Measurements from ENCODE around the gene FBP1. TPM values are rescaled to one million over a fixed set of nuclear protein-coding genes. Genes with fewer than 3 reads are reported as not detected.

FBP1 gene
- total and polyA plus RNA-seq, 2 donors (not counting 1 experiment from before 2014, with no cell fraction given): not detected

DNA sequence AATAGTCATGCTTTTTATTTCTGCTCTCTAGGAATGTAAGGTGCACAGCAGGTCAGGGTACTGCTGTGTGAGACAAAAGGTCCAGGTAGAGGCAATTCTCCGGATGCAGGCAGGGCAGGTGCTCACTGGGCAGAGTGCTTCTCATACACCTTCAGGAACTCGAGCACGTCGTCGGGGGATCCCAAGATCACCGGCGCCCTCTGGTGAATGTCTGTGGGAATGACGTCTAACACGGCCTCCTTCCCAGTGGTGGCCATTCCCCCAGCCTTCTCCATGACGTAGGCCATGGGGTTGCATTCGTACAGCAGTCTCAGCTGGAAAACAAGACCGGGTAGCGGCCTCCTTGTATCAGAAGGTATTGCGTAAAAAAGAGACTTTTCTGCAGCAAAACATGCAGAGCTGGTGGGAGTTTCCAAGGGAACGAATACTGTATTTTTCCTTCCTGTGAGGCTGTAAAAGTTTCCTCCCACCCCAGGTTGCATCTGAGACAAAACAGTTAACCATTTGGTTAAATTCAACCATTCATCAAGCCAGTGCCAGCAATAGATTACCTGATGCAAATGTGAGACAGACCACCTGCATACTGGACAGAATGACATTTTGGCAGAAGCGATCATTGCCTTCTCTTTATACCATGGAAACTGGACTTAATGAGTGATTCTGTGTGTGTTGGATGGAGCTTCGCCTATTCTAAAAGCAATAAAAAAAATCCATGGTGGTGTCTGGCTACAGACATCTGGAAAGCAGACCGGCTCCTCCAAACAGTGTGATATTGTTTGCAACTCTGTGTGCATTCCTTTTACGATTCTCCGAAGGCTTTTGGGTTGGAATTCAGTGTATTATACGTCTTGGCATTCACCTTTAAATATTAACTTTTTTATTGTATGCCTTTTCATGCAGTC lies 35.8 kb downstream of the FBP1 start:
- Histone ChIP-seq H3K4me1 (ENCODE audit: control insufficient read depth, extremely low read depth, insufficient read depth, low read length) (no peaks in the 10 kb centered on the region), H3K79me2 (ENCODE audit: control insufficient read depth, insufficient read depth, low read length) (no peaks in the 10 kb centered on the region), H2AFZ (ENCODE audit: low read length) (no peak overlapping the region), H3K36me3 (ENCODE audit: control insufficient read depth, insufficient read depth, low read length) (no peaks in the 10 kb centered on the region), H3K4me3 (replicated peaks in 1 of 4; ENCODE audit: control extremely low read depth in 1 of 4, insufficient read depth in 1 of 4, low read depth in 3 of 4, low read length in 4 of 4) (no peak overlapping the region), H3K9ac (ENCODE audit: insufficient read depth, low read length) (no peak overlapping the region), H3K4me2 (ENCODE audit: extremely low read depth, insufficient read depth, low read length) (peak overlapping the region; percentile 45), H3K27me3 (ENCODE audit: control insufficient read depth, insufficient read depth, low read length) (peaks cover 12% of the 10 kb centered on the region), H3K27ac (ENCODE audit: insufficient read depth, low read length) (no peak overlapping the region), H3K9me3 (ENCODE audit: control insufficient read depth, insufficient read depth, low read depth, low read length) (no peaks in the 10 kb centered on the region), H4K20me1 (ENCODE audit: control insufficient read depth, extremely low read depth, insufficient read depth, low read length) (no peaks in the 10 kb centered on the region)
- TF ChIP-seq, protein P1, sequence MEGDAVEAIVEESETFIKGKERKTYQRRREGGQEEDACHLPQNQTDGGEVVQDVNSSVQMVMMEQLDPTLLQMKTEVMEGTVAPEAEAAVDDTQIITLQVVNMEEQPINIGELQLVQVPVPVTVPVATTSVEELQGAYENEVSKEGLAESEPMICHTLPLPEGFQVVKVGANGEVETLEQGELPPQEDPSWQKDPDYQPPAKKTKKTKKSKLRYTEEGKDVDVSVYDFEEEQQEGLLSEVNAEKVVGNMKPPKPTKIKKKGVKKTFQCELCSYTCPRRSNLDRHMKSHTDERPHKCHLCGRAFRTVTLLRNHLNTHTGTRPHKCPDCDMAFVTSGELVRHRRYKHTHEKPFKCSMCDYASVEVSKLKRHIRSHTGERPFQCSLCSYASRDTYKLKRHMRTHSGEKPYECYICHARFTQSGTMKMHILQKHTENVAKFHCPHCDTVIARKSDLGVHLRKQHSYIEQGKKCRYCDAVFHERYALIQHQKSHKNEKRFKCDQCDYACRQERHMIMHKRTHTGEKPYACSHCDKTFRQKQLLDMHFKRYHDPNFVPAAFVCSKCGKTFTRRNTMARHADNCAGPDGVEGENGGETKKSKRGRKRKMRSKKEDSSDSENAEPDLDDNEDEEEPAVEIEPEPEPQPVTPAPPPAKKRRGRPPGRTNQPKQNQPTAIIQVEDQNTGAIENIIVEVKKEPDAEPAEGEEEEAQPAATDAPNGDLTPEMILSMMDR (conservative IDR thresholded peaks at IDR 0.05 in 1 of 2, IDR thresholded peaks at IDR 0.05 in 1 of 2; ENCODE audit: low read depth in 1 of 2, low read length in 2 of 2): peak; percentile 59 to 70
- TF ChIP-seq EZH2 (IDR thresholded peaks at IDR 0.05; ENCODE audit: low read length, missing control alignments): no peak
- peak; percentile 55 to 79 for DNase-seq (ENCODE audit: low read depth in 2 of 2)

DNA sequence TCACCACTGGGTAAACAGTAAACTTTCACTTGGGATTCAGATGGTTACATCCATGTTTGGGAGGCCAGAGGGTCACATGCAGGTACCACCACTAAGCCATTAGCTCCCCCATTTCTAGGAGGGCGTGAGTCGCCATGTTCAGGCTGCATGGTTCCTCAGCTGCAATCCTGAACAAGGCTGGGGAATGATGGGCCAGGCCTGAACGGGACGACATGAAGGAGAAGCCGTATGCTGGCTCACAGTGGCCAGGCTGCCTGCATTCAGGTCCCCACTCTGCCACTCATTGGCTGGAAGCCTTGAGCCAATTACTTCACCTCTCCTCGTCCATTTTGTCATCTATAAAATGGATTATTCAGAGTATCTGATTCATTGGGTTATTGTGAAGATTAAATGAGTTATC lies 36.7 kb downstream of the FBP1 start:
- Histone ChIP-seq H3K36me3 (ENCODE audit: control insufficient read depth, insufficient read depth, low read length) (no peaks in the 10 kb centered on the region), H3K4me3 (replicated peaks in 1 of 4; ENCODE audit: control extremely low read depth in 1 of 4, insufficient read depth in 1 of 4, low read depth in 3 of 4, low read length in 4 of 4) (no peak overlapping the region), H4K20me1 (ENCODE audit: control insufficient read depth, extremely low read depth, insufficient read depth, low read length) (no peaks in the 10 kb centered on the region), H3K79me2 (ENCODE audit: control insufficient read depth, insufficient read depth, low read length) (no peaks in the 10 kb centered on the region), H3K4me2 (ENCODE audit: extremely low read depth, insufficient read depth, low read length) (no peak overlapping the region), H2AFZ (ENCODE audit: low read length) (no peak overlapping the region), H3K27ac (ENCODE audit: insufficient read depth, low read length) (no peak overlapping the region), H3K9ac (ENCODE audit: insufficient read depth, low read length) (no peak overlapping the region), H3K27me3 (ENCODE audit: control insufficient read depth, insufficient read depth, low read length) (peaks cover 7% of the 10 kb centered on the region), H3K9me3 (ENCODE audit: control insufficient read depth, insufficient read depth, low read depth, low read length) (no peaks in the 10 kb centered on the region), H3K4me1 (ENCODE audit: control insufficient read depth, extremely low read depth, insufficient read depth, low read length) (no peaks in the 10 kb centered on the region)
- no peak for DNase-seq (ENCODE audit: low read depth in 2 of 2)
- TF ChIP-seq, protein P1 (conservative IDR thresholded peaks at IDR 0.05 in 1 of 2, IDR thresholded peaks at IDR 0.05 in 1 of 2; ENCODE audit: low read depth in 1 of 2, low read length in 2 of 2): no peak

DNA sequence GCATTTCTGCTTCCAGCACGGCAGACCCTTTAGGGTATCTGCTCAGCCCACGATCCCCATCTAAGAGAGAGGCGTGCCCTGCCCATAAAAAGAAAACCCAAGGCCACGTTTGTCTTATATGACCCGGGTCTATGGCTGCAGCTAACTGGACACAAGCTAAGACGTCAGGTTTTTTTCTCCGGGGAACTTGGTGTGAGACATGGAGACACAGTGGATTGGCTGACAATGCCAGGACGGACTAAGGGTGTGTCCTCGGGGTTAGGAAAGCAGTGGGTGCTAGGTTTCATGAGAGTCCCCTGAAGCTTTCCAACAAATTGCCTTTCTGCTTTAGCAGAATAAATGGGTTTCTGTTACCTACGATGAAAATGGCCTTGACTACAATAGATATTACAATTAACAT lies 38.6 kb downstream of the FBP1 start:
- Histone ChIP-seq H3K9ac (ENCODE audit: insufficient read depth, low read length) (no peak overlapping the region), H4K20me1 (ENCODE audit: control insufficient read depth, extremely low read depth, insufficient read depth, low read length) (no peaks in the 10 kb centered on the region), H3K4me2 (ENCODE audit: extremely low read depth, insufficient read depth, low read length) (no peak overlapping the region), H3K4me3 (replicated peaks in 1 of 4; ENCODE audit: control extremely low read depth in 1 of 4, insufficient read depth in 1 of 4, low read depth in 3 of 4, low read length in 4 of 4) (no peak overlapping the region), H3K79me2 (ENCODE audit: control insufficient read depth, insufficient read depth, low read length) (no peaks in the 10 kb centered on the region), H3K9me3 (ENCODE audit: control insufficient read depth, insufficient read depth, low read depth, low read length) (no peaks in the 10 kb centered on the region), H2AFZ (ENCODE audit: low read length) (no peak overlapping the region), H3K27me3 (ENCODE audit: control insufficient read depth, insufficient read depth, low read length) (peaks cover 3% of the 10 kb centered on the region), H3K36me3 (ENCODE audit: control insufficient read depth, insufficient read depth, low read length) (no peaks in the 10 kb centered on the region), H3K27ac (ENCODE audit: insufficient read depth, low read length) (no peak overlapping the region), H3K4me1 (ENCODE audit: control insufficient read depth, extremely low read depth, insufficient read depth, low read length) (no peaks in the 10 kb centered on the region)
- DNase-seq (ENCODE audit: low read depth in 2 of 2): no peak
- TF ChIP-seq EZH2 (IDR thresholded peaks at IDR 0.05; ENCODE audit: low read length, missing control alignments): no peak
- TF ChIP-seq, protein P1 (conservative IDR thresholded peaks at IDR 0.05 in 1 of 2, IDR thresholded peaks at IDR 0.05 in 1 of 2; ENCODE audit: low read depth in 1 of 2, low read length in 2 of 2): no peak
